CMK (cell line): Measurements from ENCODE around the gene CCDC107.

Source experiments
- DNase-seq: peaks from one replicate; pipeline ENCODE4 v3.0.0-alpha.2; 2010; ENCODE audit warnings: low read depth

Gene CCDC107

DNA sequence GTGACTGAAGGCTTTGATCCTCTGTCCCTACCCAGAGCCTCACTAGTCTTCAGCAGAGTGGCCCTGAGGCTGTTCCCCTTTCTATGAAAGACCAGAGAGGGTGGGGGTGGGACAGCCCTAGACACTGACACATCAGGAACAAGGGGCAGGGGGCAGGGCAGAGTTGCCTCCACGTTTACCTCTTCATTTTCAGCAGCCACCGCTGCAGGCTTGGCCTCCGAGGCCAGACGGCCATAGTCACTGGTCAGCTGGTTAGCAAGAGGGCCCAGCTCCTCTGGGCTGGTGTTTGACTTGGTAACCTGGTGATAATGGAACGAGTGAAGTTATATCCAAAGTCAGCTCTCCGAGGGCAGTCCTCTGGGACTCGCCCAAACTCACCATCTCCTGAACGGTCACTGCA, 47.3 kb downstream of the CCDC107 start:
- DNase-seq, result no peak

DNA sequence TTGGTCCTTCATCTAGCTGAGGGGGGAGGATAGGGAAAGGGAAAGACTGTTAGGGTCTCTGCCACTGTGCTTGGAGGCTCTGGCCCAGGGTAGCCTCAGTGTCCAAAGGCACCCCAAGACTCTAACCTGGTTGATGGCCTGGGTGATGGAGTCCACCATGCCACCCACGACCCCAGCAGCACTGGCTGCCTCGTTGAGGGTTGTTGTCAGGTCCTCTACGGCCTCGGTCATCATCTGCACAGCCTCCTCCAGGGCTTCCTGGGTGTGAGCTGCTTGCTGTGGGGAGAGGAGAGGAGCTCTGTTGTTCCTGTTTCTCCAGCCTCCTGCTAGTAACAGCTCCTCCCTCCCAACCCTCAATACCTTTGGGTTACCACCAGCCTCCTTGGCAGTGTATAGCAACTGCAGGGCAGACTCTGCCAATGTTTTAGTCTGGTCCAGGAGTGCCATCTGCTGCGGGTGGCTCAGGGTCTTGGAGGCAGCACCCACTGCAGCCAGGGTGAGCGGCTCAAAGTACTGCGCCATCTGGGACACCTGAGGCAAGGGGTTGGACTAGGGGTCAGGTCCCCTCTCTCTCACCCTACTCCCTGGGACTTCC, 47.8 kb downstream of the CCDC107 start:
- DNase-seq, result no peak

DNA sequence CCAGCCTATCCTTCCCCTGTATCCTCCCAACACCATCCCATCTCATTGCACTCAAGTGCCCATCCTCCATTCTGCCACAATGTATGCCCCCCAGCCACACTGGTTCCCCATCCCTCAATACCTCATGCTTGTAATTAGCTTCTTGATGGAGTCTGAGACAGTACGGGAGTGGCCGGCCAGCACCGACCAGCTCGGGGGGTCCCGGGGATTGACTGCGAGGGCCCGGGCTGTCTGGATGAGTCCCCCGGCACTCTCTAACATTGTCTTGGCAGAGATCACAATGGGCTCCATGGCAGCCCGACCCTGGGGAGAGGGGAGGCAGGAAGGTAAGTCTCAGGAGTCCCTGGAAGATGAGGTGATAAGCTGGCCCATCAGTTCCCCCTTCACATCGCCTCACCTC, 48.9 kb downstream of the CCDC107 start:
- no peak for DNase-seq

DNA sequence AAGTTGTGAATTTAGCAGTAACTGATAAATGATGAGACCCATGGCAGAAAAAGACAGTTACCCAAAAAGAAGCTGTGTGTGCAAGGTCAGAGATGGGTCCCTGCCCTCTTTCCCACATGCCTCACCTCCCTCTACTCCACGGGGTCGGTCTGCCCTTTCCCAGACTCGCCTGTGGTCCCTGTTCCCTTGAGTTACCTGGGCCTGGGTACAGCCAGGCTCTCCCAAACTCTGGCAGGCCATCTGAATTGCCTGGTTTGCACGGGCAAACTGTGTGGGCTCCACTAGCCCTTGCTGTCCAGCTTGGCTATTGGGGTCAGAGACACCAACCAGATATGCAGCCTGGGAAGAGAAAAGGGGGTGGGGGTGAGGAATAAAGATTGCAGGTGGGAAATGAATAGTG, 50.1 kb downstream of the CCDC107 start:
- no peak for DNase-seq

DNA sequence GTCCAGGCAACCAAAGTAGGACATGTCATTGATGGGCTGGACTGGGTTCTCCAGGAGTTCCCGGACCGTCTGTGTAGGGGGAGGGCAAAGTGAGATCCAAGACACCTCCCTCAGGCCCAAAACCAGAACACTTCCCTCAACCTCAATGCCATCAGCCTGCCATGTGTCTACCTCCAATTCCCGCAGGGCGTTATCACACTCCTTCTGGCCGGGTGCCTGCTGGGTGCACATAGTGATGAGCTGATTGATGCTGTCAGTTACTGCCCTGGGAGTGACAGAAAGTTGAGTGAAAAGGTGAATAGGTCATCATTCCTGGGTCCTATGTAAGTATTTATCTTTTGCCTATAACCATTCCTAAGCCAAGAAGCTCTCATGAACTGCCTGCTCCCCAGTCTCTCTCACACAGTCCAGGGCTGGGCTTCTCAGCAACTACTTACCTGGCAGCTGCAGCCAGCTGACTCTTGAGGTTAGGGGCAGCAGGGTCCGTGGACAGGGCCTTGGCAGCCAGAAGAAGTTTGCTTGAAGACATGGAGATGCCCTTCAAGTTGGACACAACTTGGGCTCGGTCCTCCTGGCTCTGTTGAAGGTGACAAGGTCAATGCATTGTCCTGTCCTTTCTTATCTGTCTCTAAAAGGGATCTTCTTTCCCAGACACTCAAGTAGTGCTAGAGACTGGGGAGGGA, 52.9 kb downstream of the CCDC107 start:
- no peak for DNase-seq
